HEK293 (cell line): ENCODE measurements around the gene CTXN3.

Experiments used
- CTCF ChIA-PET: fragments of 350-600 bp; formaldehyde crosslinking; extraction: SDS; loops from one replicate; lab custom pipeline; 2021; ENCODE audit warnings: antibody characterized with exemption; lab: Yijun Ruan, JAX
- POLR2A ChIA-PET: fragments of 300-600 bp; formaldehyde crosslinking; extraction: SDS; loops from one replicate; lab custom pipeline; 2020; ENCODE audit warnings: antibody characterized with exemption, inconsistent platforms; lab: Yijun Ruan, JAX
- H3K27ac ChIP-seq: fragments of 200-500 bp; sonication (Bioruptor generic); 2 replicates; pipeline ENCODE4 v1.5.1; 2014; ENCODE audit warnings: low read depth, low read length, control low read depth, inconsistent platforms; ENCODE audit errors: extremely low read depth
- H3K36me3 ChIP-seq, 2 experiments: fragments of 200-500 bp in 1 of 2; sonication (Bioruptor generic) in 1 of 2; 1 replicate in 1 of 2; 2 replicates in 1 of 2; pipeline ENCODE4 v1.5.1; 2014 to 2017; ENCODE audit warnings: inconsistent platforms in 2 of 2, low read length in 2 of 2; ENCODE audit not compliant: control insufficient read depth in 2 of 2, insufficient read depth in 1 of 2
- H3K4me1 ChIP-seq: fragments of 200-500 bp; sonication (Bioruptor generic); 2 replicates; pipeline ENCODE4 v1.5.1; 2014; ENCODE audit warnings: mild to moderate bottlenecking, low read length, inconsistent platforms; ENCODE audit not compliant: control insufficient read depth, insufficient read depth
- H3K4me3 ChIP-seq: 2 replicates; pipeline ENCODE4 v1.5.1; 2011; ENCODE audit warnings: low read depth, mild to moderate bottlenecking, control low read depth, low read length, moderate library complexity
- H3K9me3 ChIP-seq: fragments of 200-500 bp; sonication (Bioruptor generic); 2 replicates; pipeline ENCODE4 v1.5.1; 2014; ENCODE audit warnings: low read depth, low read length, inconsistent platforms; ENCODE audit not compliant: control insufficient read depth, insufficient read depth
- EGR2 ChIP-seq: fragments of 450-650 bp; formaldehyde crosslinking; IDR thresholded peaks from 2 replicates; pipeline ENCODE4 v1.5.1; 2016; ENCODE audit warnings: low read depth, missing biosample characterization, missing genetic modification characterization
- GFI1B ChIP-seq: fragments of 450-650 bp; formaldehyde crosslinking; IDR thresholded peaks from 2 replicates; pipeline ENCODE4 v1.5.1; 2016; ENCODE audit warnings: missing biosample characterization, missing genetic modification characterization
- HIC1 ChIP-seq: fragments of 450-650 bp; formaldehyde crosslinking; IDR thresholded peaks from 2 replicates; pipeline ENCODE4 v1.5.1; 2016; ENCODE audit warnings: missing biosample characterization, missing genetic modification characterization
- KLF17 ChIP-seq: fragments of 450-650 bp; formaldehyde crosslinking; IDR thresholded peaks from 2 replicates; pipeline ENCODE4 v1.5.1; 2016; ENCODE audit warnings: missing biosample characterization, missing genetic modification characterization
- MZF1 ChIP-seq: fragments of 450-650 bp; formaldehyde crosslinking; IDR thresholded peaks from 2 replicates; pipeline ENCODE4 v1.5.1; 2017; ENCODE audit warnings: missing biosample characterization, missing genetic modification characterization, borderline replicate concordance
- OVOL3 ChIP-seq: fragments of 450-650 bp; formaldehyde crosslinking; IDR thresholded peaks from 2 replicates; pipeline ENCODE4 v1.5.1; 2016; ENCODE audit warnings: missing biosample characterization, missing genetic modification characterization
- PRDM4 ChIP-seq: fragments of 450-650 bp; formaldehyde crosslinking; IDR thresholded peaks from 2 replicates; pipeline ENCODE4 v1.5.1; 2017; ENCODE audit warnings: missing biosample characterization, missing genetic modification characterization
- WT1 ChIP-seq: fragments of 450-650 bp; formaldehyde crosslinking; IDR thresholded peaks from 2 replicates; pipeline ENCODE4 v1.5.1; 2016; ENCODE audit warnings: missing biosample characterization, missing genetic modification characterization
- ZBTB11 ChIP-seq: fragments of 450-650 bp; formaldehyde crosslinking; conservative IDR thresholded peaks from 2 replicates; pipeline ENCODE4 v1.5.1; 2016; ENCODE audit warnings: low read depth, missing biosample characterization, missing genetic modification characterization
- ZFHX2 ChIP-seq: fragments of 450-650 bp; formaldehyde crosslinking; conservative IDR thresholded peaks from 2 replicates; pipeline ENCODE4 v1.5.1; 2016; ENCODE audit warnings: missing biosample characterization, missing genetic modification characterization
- ZNF133 ChIP-seq: fragments of 450-650 bp; formaldehyde crosslinking; IDR thresholded peaks from 2 replicates; pipeline ENCODE4 v1.5.1; 2016; ENCODE audit warnings: missing biosample characterization, missing genetic modification characterization
- ZNF146 ChIP-seq: fragments of 450-650 bp; formaldehyde crosslinking; IDR thresholded peaks from 2 replicates; pipeline ENCODE4 v1.5.1; 2016; ENCODE audit warnings: missing biosample characterization, missing genetic modification characterization
- ZNF19 ChIP-seq: fragments of 450-650 bp; formaldehyde crosslinking; IDR thresholded peaks from 2 replicates; pipeline ENCODE4; 2016; ENCODE audit warnings: missing biosample characterization, missing genetic modification characterization, low read depth
- ZNF280C ChIP-seq: fragments of 450-650 bp; formaldehyde crosslinking; IDR thresholded peaks from 2 replicates; pipeline ENCODE4 v1.5.1; 2016; ENCODE audit warnings: missing biosample characterization, missing genetic modification characterization
- ZNF391 ChIP-seq: fragments of 450-650 bp; formaldehyde crosslinking; IDR thresholded peaks from 2 replicates; pipeline ENCODE4 v1.5.1; 2016; ENCODE audit warnings: low read depth, missing biosample characterization, missing genetic modification characterization, borderline replicate concordance
- ZNF416 ChIP-seq: fragments of 450-650 bp; formaldehyde crosslinking; IDR thresholded peaks from 2 replicates; pipeline ENCODE4 v1.5.1; 2016; ENCODE audit warnings: missing biosample characterization, missing genetic modification characterization
- ZNF510 ChIP-seq: fragments of 450-650 bp; formaldehyde crosslinking; IDR thresholded peaks from 2 replicates; pipeline ENCODE4 v1.5.1; 2018; ENCODE audit warnings: mild to moderate bottlenecking, missing genetic modification characterization, missing biosample characterization; ENCODE audit not compliant: insufficient replicate concordance
- ZNF560 ChIP-seq: fragments of 450-650 bp; formaldehyde crosslinking; IDR thresholded peaks from 2 replicates; pipeline ENCODE4 v1.5.1; 2017; ENCODE audit warnings: missing biosample characterization, missing genetic modification characterization, borderline replicate concordance
- ZNF561 ChIP-seq: fragments of 450-650 bp; IDR thresholded peaks from 2 replicates; pipeline ENCODE4 v1.5.1; 2018; ENCODE audit warnings: missing biosample characterization, missing genetic modification characterization, borderline replicate concordance
- ZNF704 ChIP-seq: fragments of 450-650 bp; formaldehyde crosslinking; IDR thresholded peaks from 2 replicates; pipeline ENCODE4 v1.5.1; 2016; ENCODE audit warnings: missing biosample characterization, missing genetic modification characterization

Gene CTXN3

GRCh38 chr5:127700237-127700766 is 51.4 kb downstream of the CTXN3 start:
- TF ChIP-seq PRDM4 (tag by site-specific recombination) (no peak), WT1 (tag by site-specific recombination) (no peak), ZNF391 (tag by site-specific recombination) (no peak), GFI1B (tag by site-specific recombination) (no peak), ZNF416 (tag by site-specific recombination) (no peak), ZFHX2 (no peak), ZNF133 (tag by site-specific recombination) (no peak), KLF17 (no peak), EGR2 (tag by site-specific recombination) (no peak), ZBTB11 (tag by site-specific recombination) (no peak), ZNF510 (no peak), ZNF704 (tag by site-specific recombination) (no peak), MZF1 (no peak), ZNF280C (tag by site-specific recombination) (no peak), ZNF146 (tag by site-specific recombination) (no peak), ZNF560 (tag by site-specific recombination) (no peak), HIC1 (tag by site-specific recombination) (no peak), OVOL3 (no peak), ZNF19 (tag by site-specific recombination) (no peak), ZNF561 (tag by site-specific recombination) (no peak)
- no peak overlapping the region for H3K4me3 ChIP-seq
- no peaks in the 10 kb centered on the region for H3K9me3 ChIP-seq
- no peaks in the 10 kb centered on the region for H3K36me3 ChIP-seq
- peaks cover 11% of the 10 kb centered on the region for H3K4me1 ChIP-seq
- POLR2A ChIA-PET: no interaction called here
- H3K27ac ChIP-seq: no peak overlapping the region
- CTCF ChIA-PET: interaction anchor here (0.7 kb wide), 1 partner anchor 282 kb away, joined by 4 read pairs; no protein-coding TSS in a partner anchor
